OCI-LY1 (cell line): ENCODE data around the gene ABHD17A.
"Not testable (repeated sequence)": the region's sequence is repeated elsewhere in the genome, so short reads cannot be mapped to it uniquely, and the experiment has no call there.

ENCODE experiments used
- H2AFZ ChIP-seq: fragments of 200-600 bp; sonication (generic), shearing (Covaris generic); 2 replicates; pipeline ENCODE4 v1.6.0; 2014; ENCODE audit warnings: antibody characterized with exemption, mild to moderate bottlenecking, low read length
- H3F3A ChIP-seq: fragments of 200-600 bp; sonication (generic), shearing (Covaris generic); 2 replicates; pipeline ENCODE4 v1.6.0; 2014; ENCODE audit warnings: mild to moderate bottlenecking, antibody characterized with exemption, low read length, moderate library complexity; ENCODE audit not compliant: insufficient read depth
- H3K27ac ChIP-seq: fragments of 200-600 bp; sonication (generic); 2 replicates; pipeline ENCODE4 v1.5.1; 2014; ENCODE audit warnings: low read length, mixed run types, mild to moderate bottlenecking, low read depth; ENCODE audit not compliant: poor library complexity, severe bottlenecking
- H3K27me3 ChIP-seq: fragments of 200-600 bp; sonication (generic); 2 replicates; pipeline ENCODE4 v1.6.0; 2014; ENCODE audit warnings: antibody characterized with exemption, mild to moderate bottlenecking, low read length, moderate library complexity; ENCODE audit not compliant: insufficient read depth
- H3K36me3 ChIP-seq: fragments of 200-600 bp; sonication (generic); 2 replicates; pipeline ENCODE4 v1.6.1; 2014; ENCODE audit warnings: mild to moderate bottlenecking, antibody characterized with exemption, low read length, moderate library complexity, mixed read lengths; ENCODE audit not compliant: insufficient read depth
- H3K4me1 ChIP-seq: fragments of 200-600 bp; sonication (generic); 2 replicates; pipeline ENCODE4 v1.5.1; 2014; ENCODE audit warnings: mild to moderate bottlenecking, low read length, moderate library complexity; ENCODE audit not compliant: insufficient read depth, severe bottlenecking
- H3K4me2 ChIP-seq: fragments of 200-600 bp; sonication (generic), shearing (Covaris generic); 2 replicates; pipeline ENCODE4 v1.6.1; 2014; ENCODE audit warnings: low read length
- H3K4me3 ChIP-seq: fragments of 200-600 bp; sonication (generic); 2 replicates; pipeline ENCODE4 v1.5.1; 2014; ENCODE audit warnings: low read length, low read depth, mild to moderate bottlenecking, mixed read lengths; ENCODE audit not compliant: poor library complexity, severe bottlenecking
- H3K79me2 ChIP-seq: fragments of 200-600 bp; shearing (Covaris generic); 2 replicates; pipeline ENCODE4 v1.6.1; 2016; ENCODE audit warnings: mixed run types, low read length, mixed read lengths; ENCODE audit not compliant: insufficient read depth
- H3K9ac ChIP-seq: fragments of 200-600 bp; sonication (generic), shearing (Covaris generic); 2 replicates; pipeline ENCODE4 v1.6.1; 2014; ENCODE audit warnings: mild to moderate bottlenecking, low read length, mixed read lengths
- H3K9me2 ChIP-seq: fragments of 200-600 bp; sonication (generic), shearing (Covaris generic); 2 replicates; pipeline ENCODE4 v1.6.1; 2014; ENCODE audit warnings: low read depth, mild to moderate bottlenecking, low read length, mixed read lengths
- H3K9me3 ChIP-seq: fragments of 200-600 bp; shearing (Covaris generic); 2 replicates; pipeline ENCODE4 v1.6.1; 2014; ENCODE audit warnings: low read length, mixed read lengths
- H4K20me1 ChIP-seq: fragments of 200-600 bp; sonication (generic), shearing (Covaris generic); 2 replicates; pipeline ENCODE4 v1.6.0; 2016; ENCODE audit warnings: mild to moderate bottlenecking, low read length; ENCODE audit not compliant: insufficient read depth
- CTCF ChIP-seq: fragments of 200-600 bp; sonication (generic), shearing (Covaris generic); IDR thresholded peaks from 2 replicates; pipeline ENCODE4 v1.5.1; 2017; ENCODE audit warnings: mild to moderate bottlenecking, antibody characterized with exemption, low read length, moderate library complexity, mixed read lengths
- EZH2 ChIP-seq: fragments of 200-600 bp; sonication (generic), shearing (Covaris generic); IDR thresholded peaks from 2 replicates; pipeline ENCODE4 v1.8.0; 2017; ENCODE audit warnings: borderline replicate concordance, mixed run types, mild to moderate bottlenecking, antibody characterized with exemption, low read length, moderate library complexity, mixed read lengths

Gene ABHD17A

GRCh38 chr19:1882786-1883692, 2.3 kb downstream of the ABHD17A start:
- Histone ChIP-seq H3K9ac (peak overlapping the region; percentile 84), H3K9me2 (no peaks in the 10 kb centered on the region), H3K9me3 (no peaks in the 10 kb centered on the region), H2AFZ (no peak overlapping the region), H3K36me3 (peaks cover 6% of the 10 kb centered on the region; the same call in 1 of the 2 replicates), H3K4me1 (peaks cover 38% of the 10 kb centered on the region), H3K4me3 (peak overlapping the region; percentile 81), H4K20me1 (no peaks in the 10 kb centered on the region), H3K4me2 (peak overlapping the region; percentile 93), H3K79me2 (peaks cover 27% of the 10 kb centered on the region), H3K27ac (peak overlapping the region; percentile 79), H3K27me3 (no peaks in the 10 kb centered on the region), H3F3A (no peaks in the 10 kb centered on the region)
- no peak for TF ChIP-seq CTCF
- no peak for TF ChIP-seq EZH2

GRCh38 chr19:1882089-1882785, 3.1 kb downstream of the ABHD17A start:
- Histone ChIP-seq H3K9me3 (no peaks in the 10 kb centered on the region), H3F3A (no peaks in the 10 kb centered on the region), H3K27me3 (no peaks in the 10 kb centered on the region), H3K27ac (peak overlapping the region; percentile 79), H4K20me1 (no peaks in the 10 kb centered on the region), H2AFZ (no peak overlapping the region), H3K36me3 (peaks cover 6% of the 10 kb centered on the region; the same call in 1 of the 2 replicates), H3K4me3 (peak overlapping the region; percentile 81), H3K4me2 (peak overlapping the region; percentile 93), H3K9me2 (no peaks in the 10 kb centered on the region), H3K4me1 (peaks cover 35% of the 10 kb centered on the region), H3K9ac (peak overlapping the region; percentile 84), H3K79me2 (peaks cover 27% of the 10 kb centered on the region)
- TF ChIP-seq CTCF (no peak), EZH2 (no peak)

- Histone ChIP-seq H3K79me2 (peaks cover 27% of the 10 kb centered on the region), H3K4me1 (peaks cover 32% of the 10 kb centered on the region), H3K27ac (peak overlapping the region; percentile 79), H3K4me2 (peak overlapping the region; percentile 93), H3K4me3 (peak overlapping the region; percentile 81), H3K9ac (peak overlapping the region; percentile 84; the same call in 1 of the 2 replicates)
- H4K20me1 ChIP-seq, H2AFZ ChIP-seq, H3K9me2 ChIP-seq, H3K36me3 ChIP-seq, H3K27me3 ChIP-seq, H3K9me3 ChIP-seq, H3F3A ChIP-seq: not testable (repeated sequence)
These were observed 3.8 kb downstream of the ABHD17A start for GRCh38 chr19:1881393-1882088.
